Tibial nerve (tissue), 4 donors: ENCODE results near the gene GOLGA8B. TPM values are rescaled to one million over a fixed set of nuclear protein-coding genes. Genes with fewer than 3 reads are reported as not detected.
"Not testable (repeated sequence)": the region's sequence is repeated elsewhere in the genome, so short reads cannot be mapped to it uniquely, and the experiment has no call there.

Source experiments
- DNase-seq, 2 donors: peaks; one replicate each; pipeline ENCODE4 v3.0.0-alpha.2; 2019; ENCODE audit warnings: low spot score in 2 of 2
- H3K27ac ChIP-seq, 4 donors: fragments of 200-600 bp; sonication (generic) in 3 of 4; one replicate each; pipeline ENCODE4 v1.5.1; 2017 to 2019; ENCODE audit warnings: mild to moderate bottlenecking in 1 of 4
- H3K27me3 ChIP-seq, 2 donors: fragments of 200-600 bp; sonication (generic) in 1 of 2; one replicate each; pipeline versions ENCODE4 v1.5.1 to v1.6.0; 2017 to 2019
- H3K36me3 ChIP-seq, 3 donors: fragments of 200-600 bp; sonication (generic); one replicate each; pipeline ENCODE4 v1.5.1; 2018 to 2019
- H3K4me1 ChIP-seq, 4 donors: fragments of 200-600 bp; sonication (generic) in 3 of 4; one replicate each; pipeline ENCODE4 v1.5.1; 2017 to 2019
- H3K4me3 ChIP-seq, 4 donors: fragments of 200-600 bp; sonication (generic) in 3 of 4; one replicate each; pipeline ENCODE4 v1.5.1; 2017 to 2019; ENCODE audit warnings: mild to moderate bottlenecking in 1 of 4, moderate library complexity in 1 of 4
- H3K9me3 ChIP-seq, 4 donors: fragments of 200-600 bp; sonication (generic) in 3 of 4; one replicate each; pipeline ENCODE4 v1.5.1; 2017 to 2019
- WGBS, 2 donors: methylation state at CpG; one replicate each; pipeline ENCODE4 v1.1.5; 2018; 5-methylcytosine and 5-hydroxymethylcytosine counted together
- small RNA-seq: library from RNA; depleted of rRNA; stranded (forward); fragments of <200 nt; gene quantifications from one replicate; pipeline ENCODE3, GENCODE V24; 2016
- total RNA-seq, 4 donors: library from RNA; depleted of rRNA; stranded (reverse); fragments of >200 nt; gene quantifications; one replicate each; pipeline ENCODE4 v1.1.0, GENCODE V29; 2016

GOLGA8B gene
- total RNA-seq, 4 donors from 2014 or later: 129 to 312 (median 147) TPM

- not testable (repeated sequence) for H3K36me3 ChIP-seq, H3K4me1 ChIP-seq, H3K27ac ChIP-seq, DNase-seq, H3K9me3 ChIP-seq, H3K27me3 ChIP-seq, H3K4me3 ChIP-seq
- WGBS, 2 donors: 77 to 94% methylated on average over 3 of the region's 5 CpGs
Measured at GRCh38 chr15:34554126-34554525, 29.3 kb downstream of the GOLGA8B start.

GRCh38 chr15:34550129-34550528 is 33.3 kb downstream of the GOLGA8B start:
- not testable (repeated sequence) for H3K27ac ChIP-seq, H3K9me3 ChIP-seq, H3K36me3 ChIP-seq, H3K27me3 ChIP-seq, H3K4me3 ChIP-seq, H3K4me1 ChIP-seq, DNase-seq
- no CpG with 5 or more reads among the region's 3 CpGs for WGBS, 2 donors

- H3K9me3 ChIP-seq, H3K27me3 ChIP-seq, H3K4me1 ChIP-seq, H3K4me3 ChIP-seq, H3K27ac ChIP-seq, DNase-seq, H3K36me3 ChIP-seq: not testable (repeated sequence)
- 100% methylated on average over 1 of the region's 4 CpGs; no CpG with 5 or more reads in 1 of the 2 donors for WGBS, 2 donors
Measured at GRCh38 chr15:34549381-34549809, 34.1 kb downstream of the GOLGA8B start.

- H3K4me3 ChIP-seq, H3K27ac ChIP-seq, H3K27me3 ChIP-seq, H3K36me3 ChIP-seq, H3K4me1 ChIP-seq, H3K9me3 ChIP-seq, DNase-seq: not testable (repeated sequence)
- no CpG with 5 or more reads among the region's 7 CpGs for whole genome bisulfite sequencing, 2 donors
Measured at GRCh38 chr15:34543860-34544649, 39.4 kb downstream of the GOLGA8B start.

GRCh38 chr15:34535857-34536256 is 47.6 kb downstream of the GOLGA8B start:
- DNase-seq, H3K4me1 ChIP-seq, H3K36me3 ChIP-seq, H3K27me3 ChIP-seq, H3K9me3 ChIP-seq, H3K27ac ChIP-seq, H3K4me3 ChIP-seq: not testable (repeated sequence)
- WGBS, 2 donors: no CpG with 5 or more reads among the region's 13 CpGs

Small RNAs within 50 kb of the gene (small RNA-seq; reads per million reads assigned to genes)
- gene RF00425: not detected

Other genes with a start within 250 kb of the GOLGA8B start
- 10 to 100 TPM; 26.9 to 36.9 (median 32.6) TPM for gene SLC12A6, start 245.9 kb downstream of the GOLGA8B start, total RNA-seq
- gene NOP10, start 240.5 kb downstream of the GOLGA8B start, total RNA-seq: 100 to 1,000 TPM in 1 of 4 donors, 10 to 100 TPM in 3; 75.4 to 133 (median 87.7) TPM
- not detected for gene NUTM1, start 240.3 kb downstream of the GOLGA8B start, total RNA-seq
- 10 to 100 TPM; 14.0 to 38.8 (median 31.9) TPM for gene LPCAT4, start 216.5 kb downstream of the GOLGA8B start, total RNA-seq
- gene GOLGA8A, start 145.8 kb downstream of the GOLGA8B start, total RNA-seq: 10 to 100 TPM; 32.0 to 78.9 (median 73.1) TPM
- gene GJD2, start 171.3 kb upstream of the GOLGA8B start, total RNA-seq: not detected
- 1 to 10 TPM in 2 of 4 donors, not detected in 2; 1.1 to 2.1 TPM for gene ACTC1, start 211.9 kb upstream of the GOLGA8B start, total RNA-seq